DMS 273 (cell line): ENCODE data around the gene GAPT.

ENCODE experiments used
- DNase-seq: peaks from one replicate; lab custom pipeline; 2025; ENCODE audit not compliant: unreplicated experiment; lab: John Stamatoyannopoulos, UW

The GAPT gene

GRCh38 chr5:58491216-58491892 lies at the start of gene GAPT:
Gene GAPT (plus strand): TSS chr5:58491435. CDS start chr5:58494537, 3,102 bp downstream.
- DNase-seq: no peak

GRCh38 chr5:58444805-58445204 lies 46.4 kb upstream of the GAPT start:
- DNase-seq: no peak

GRCh38 chr5:58446024-58446423 lies 45.2 kb upstream of the GAPT start:
- DNase-seq: no peak

GRCh38 chr5:58447226-58447625 lies 44.0 kb upstream of the GAPT start:
- DNase-seq: no peak

- no peak for DNase-seq
Observed at GRCh38 chr5:58450018-58450417, 41.2 kb upstream of the GAPT start.

- no peak for DNase-seq
Observed at GRCh38 chr5:58450811-58451629, 40.2 kb upstream of the GAPT start.

GRCh38 chr5:58451732-58452565 lies 39.3 kb upstream of the GAPT start:
- DNase-seq: no peak

GRCh38 chr5:58452566-58453258 lies 38.5 kb upstream of the GAPT start:
- DNase-seq: no peak

- DNase-seq: no peak
Observed at GRCh38 chr5:58453306-58453705, 37.9 kb upstream of the GAPT start.

- no peak for DNase-seq
Observed at GRCh38 chr5:58454025-58454424, 37.2 kb upstream of the GAPT start.

- DNase-seq: no peak
Observed at GRCh38 chr5:58455066-58455465, 36.2 kb upstream of the GAPT start.

GRCh38 chr5:58455480-58455879 lies 35.8 kb upstream of the GAPT start:
- no peak for DNase-seq

GRCh38 chr5:58456026-58456425 lies 35.2 kb upstream of the GAPT start:
- DNase-seq: no peak

GRCh38 chr5:58456486-58456885 lies 34.7 kb upstream of the GAPT start:
- DNase-seq: no peak

- DNase-seq: no peak
Observed at GRCh38 chr5:58457050-58457449, 34.2 kb upstream of the GAPT start.

GRCh38 chr5:58458141-58458742 lies 33.0 kb upstream of the GAPT start:
- no peak for DNase-seq

GRCh38 chr5:58458743-58459145 lies 32.5 kb upstream of the GAPT start:
- DNase-seq: no peak

GRCh38 chr5:58459146-58460001 lies 31.9 kb upstream of the GAPT start:
- DNase-seq: peak; percentile 59

- DNase-seq: peak; percentile 95
Observed at GRCh38 chr5:58460002-58460731, 31.1 kb upstream of the GAPT start, which contains the start of gene PLK2. Gene PLK2 (minus strand): TSS chr5:58460086. CDS start chr5:58459959, 127 bp downstream.
